Ovary (tissue), 1 donor: ENCODE measurements around the gene ADAM10.

Source experiments
- EP300 ChIP-seq: sonication (generic); formaldehyde crosslinking; IDR thresholded peaks from one replicate; pipeline ENCODE4 v1.6.1; 2017; ENCODE audit warnings: antibody characterized with exemption
- POLR2A ChIP-seq: fragments of 450-650 bp; IDR thresholded peaks from one replicate; pipeline ENCODE4 v1.6.1; 2017; ENCODE audit warnings: antibody characterized with exemption, mild to moderate bottlenecking, moderate library complexity

GRCh38 chr15:58707397-58707796 lies 42.1 kb downstream of the ADAM10 start:
- TF ChIP-seq POLR2A (no peak), EP300 (no peak)
